CD4-positive, alpha-beta T cell treated with Interleukin-2 at 100 ng/mL for 4 hours (primary cell): Measurements from ENCODE around the gene RGS7.

ENCODE experiments used
- DNase-seq: peaks from one replicate; pipeline ENCODE4 v3.0.0-alpha.2; 2020; ENCODE audit warnings: low spot score

Gene RGS7

GRCh38 chr1:241079047-241079446 lies 278.0 kb downstream of the RGS7 start:
- DNase-seq: no peak

- no peak for DNase-seq
Measured at GRCh38 chr1:241077386-241078147, 279.4 kb downstream of the RGS7 start.

GRCh38 chr1:241074507-241074906 lies 282.5 kb downstream of the RGS7 start:
- DNase-seq: no peak

GRCh38 chr1:241068359-241068758 lies 288.6 kb downstream of the RGS7 start:
- no peak for DNase-seq

- no peak for DNase-seq
Measured at GRCh38 chr1:241063276-241063675, 293.7 kb downstream of the RGS7 start.

- no peak for DNase-seq
Measured at GRCh38 chr1:241061062-241061461, 295.9 kb downstream of the RGS7 start.

- no peak for DNase-seq
Measured at GRCh38 chr1:241048622-241049021, 308.4 kb downstream of the RGS7 start.

- DNase-seq: no peak
Measured at GRCh38 chr1:241045659-241046058, 311.3 kb downstream of the RGS7 start.

- DNase-seq: no peak
Measured at GRCh38 chr1:241034203-241034936, 322.6 kb downstream of the RGS7 start.

- no peak for DNase-seq
Measured at GRCh38 chr1:241024834-241025233, 332.2 kb downstream of the RGS7 start.

- no peak for DNase-seq
Measured at GRCh38 chr1:241022366-241022765, 334.6 kb downstream of the RGS7 start.

GRCh38 chr1:241020851-241021697 lies 335.9 kb downstream of the RGS7 start:
- DNase-seq: no peak

- no peak for DNase-seq
Measured at GRCh38 chr1:241012708-241013340, 344.2 kb downstream of the RGS7 start.

- no peak for DNase-seq
Measured at GRCh38 chr1:241007668-241008067, 349.3 kb downstream of the RGS7 start.

- DNase-seq: no peak
Measured at GRCh38 chr1:240999826-241000225, 357.2 kb downstream of the RGS7 start.

GRCh38 chr1:240998441-240999015 lies 358.5 kb downstream of the RGS7 start:
- DNase-seq: no peak

- DNase-seq: no peak
Measured at GRCh38 chr1:240998024-240998423, 359.0 kb downstream of the RGS7 start.

GRCh38 chr1:240993004-240993403 lies 364.0 kb downstream of the RGS7 start:
- DNase-seq: no peak

- no peak for DNase-seq
Measured at GRCh38 chr1:240991230-240991629, 365.8 kb downstream of the RGS7 start.

GRCh38 chr1:240987928-240988327 lies 369.1 kb downstream of the RGS7 start:
- no peak for DNase-seq

GRCh38 chr1:240985081-240985480 lies 371.9 kb downstream of the RGS7 start:
- DNase-seq: no peak

- DNase-seq: no peak
Measured at GRCh38 chr1:240980342-240980741, 376.7 kb downstream of the RGS7 start.
